ENCODE results near the gene STRA6.

The STRA6 gene

GRCh38 chr15:74227968-74228722, 25.6 kb upstream of the STRA6 start:
- no peak for DNase-seq (ENCODE audit: low read depth)

GRCh38 chr15:74226761-74227540, 24.4 kb upstream of the STRA6 start:
- DNase-seq (ENCODE audit: low read depth), result no peak

- DNase-seq (ENCODE audit: low read depth), result no peak
Measured at GRCh38 chr15:74225928-74226327, 23.3 kb upstream of the STRA6 start.

GRCh38 chr15:74222240-74223119, 19.9 kb upstream of the STRA6 start:
- no peak for DNase-seq (ENCODE audit: low read depth)

GRCh38 chr15:74221399-74222239, 19.0 kb upstream of the STRA6 start:
- DNase-seq (ENCODE audit: low read depth), result no peak

GRCh38 chr15:74220475-74221248, 18.1 kb upstream of the STRA6 start:
- no peak for DNase-seq (ENCODE audit: low read depth)

GRCh38 chr15:74217907-74218885, 15.6 kb upstream of the STRA6 start:
- DNase-seq (ENCODE audit: low read depth), result no peak

GRCh38 chr15:74216949-74217348, 14.4 kb upstream of the STRA6 start:
- no peak for DNase-seq (ENCODE audit: low read depth)

GRCh38 chr15:74215958-74216357, 13.4 kb upstream of the STRA6 start:
- DNase-seq (ENCODE audit: low read depth), result no peak

- no peak for DNase-seq (ENCODE audit: low read depth)
Measured at GRCh38 chr15:74214324-74215021, 11.9 kb upstream of the STRA6 start.

- DNase-seq (ENCODE audit: low read depth), result no peak
Measured at GRCh38 chr15:74213858-74214284, 11.3 kb upstream of the STRA6 start.

GRCh38 chr15:74212494-74212893, 9.9 kb upstream of the STRA6 start:
- DNase-seq (ENCODE audit: low read depth), result no peak

- no peak for DNase-seq (ENCODE audit: low read depth)
Measured at GRCh38 chr15:74211656-74212055, 9.1 kb upstream of the STRA6 start.

- no peak for DNase-seq (ENCODE audit: low read depth)
Measured at GRCh38 chr15:74210729-74211128, 8.1 kb upstream of the STRA6 start.

- DNase-seq (ENCODE audit: low read depth), result no peak
Measured at GRCh38 chr15:74209997-74210671, 7.5 kb upstream of the STRA6 start.

- DNase-seq (ENCODE audit: low read depth), result no peak
Measured at GRCh38 chr15:74209560-74209958, 7.0 kb upstream of the STRA6 start.

GRCh38 chr15:74208901-74209559, 6.4 kb upstream of the STRA6 start:
- DNase-seq (ENCODE audit: low read depth), result no peak

- no peak for DNase-seq (ENCODE audit: low read depth)
Measured at GRCh38 chr15:74208496-74208895, 5.9 kb upstream of the STRA6 start.
